ENCODE data around the gene CLECL1.

GRCh38 chr12:9758119-9758518 lies 25.2 kb upstream of the CLECL1 start:
- TF ChIP-seq CHD1 (IDR thresholded peaks at IDR 0.05; ENCODE audit: low read depth, low read length) (no peak), FOS (IDR thresholded peaks at IDR 0.05; ENCODE audit: low read depth, low read length) (no peak), CTCF (conservative IDR thresholded peaks at IDR 0.05; ENCODE audit: low read depth, low read length) (no peak), POLR2A (IDR thresholded peaks at IDR 0.05; ENCODE audit: low read depth, low read length) (no peak), RFX5 (IDR thresholded peaks at IDR 0.05; ENCODE audit: low read depth, low read length) (no peak)
